ENCODE measurements around the gene SLC10A3. TPM values are rescaled to one million over a fixed set of nuclear protein-coding genes. Genes with fewer than 3 reads are reported as not detected.
A peak's percentile ranks its signal among the peaks of the same experiment; 100 is the strongest.

The SLC10A3 gene
- total and polyA plus RNA-seq, 2 experiments from 2014 or later = 29.9 to 31.1 TPM

DNA sequence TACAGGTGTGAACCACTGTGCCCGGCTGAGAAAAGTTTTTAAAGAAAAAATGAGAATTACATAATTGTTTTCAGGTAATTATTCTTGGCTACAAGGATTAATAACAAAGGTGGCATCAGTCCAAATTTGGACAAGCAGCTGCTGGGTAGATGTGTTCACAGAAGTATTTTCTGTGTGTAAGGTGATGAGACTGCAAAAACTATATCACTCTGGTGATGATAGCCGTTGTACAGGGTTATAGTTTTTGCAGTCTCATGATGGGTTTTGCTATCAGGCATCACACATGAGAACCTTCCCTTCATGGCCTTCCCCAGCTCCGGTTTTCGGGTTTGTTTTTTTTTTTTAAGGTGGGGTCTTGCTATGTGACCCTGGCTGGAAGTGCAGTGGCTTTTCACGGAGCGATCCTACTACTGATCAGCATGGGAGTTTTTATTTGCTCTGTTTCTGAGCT, 5.1 kb upstream of the SLC10A3 start:
- Histone ChIP-seq H3K27ac (no peak overlapping the region), H3K27me3 (no peaks in the 10 kb centered on the region), H3K4me3 (no peak overlapping the region), H3K4me1 (ENCODE audit: low read depth) (no peaks in the 10 kb centered on the region), H3K36me3 (no peaks in the 10 kb centered on the region), H3K9me3 (ENCODE audit: low read depth) (no peaks in the 10 kb centered on the region)
- no peak for DNase-seq (ENCODE audit: low read depth in 1 of 2, low spot score in 1 of 2)
- TF ChIP-seq, protein P1, sequence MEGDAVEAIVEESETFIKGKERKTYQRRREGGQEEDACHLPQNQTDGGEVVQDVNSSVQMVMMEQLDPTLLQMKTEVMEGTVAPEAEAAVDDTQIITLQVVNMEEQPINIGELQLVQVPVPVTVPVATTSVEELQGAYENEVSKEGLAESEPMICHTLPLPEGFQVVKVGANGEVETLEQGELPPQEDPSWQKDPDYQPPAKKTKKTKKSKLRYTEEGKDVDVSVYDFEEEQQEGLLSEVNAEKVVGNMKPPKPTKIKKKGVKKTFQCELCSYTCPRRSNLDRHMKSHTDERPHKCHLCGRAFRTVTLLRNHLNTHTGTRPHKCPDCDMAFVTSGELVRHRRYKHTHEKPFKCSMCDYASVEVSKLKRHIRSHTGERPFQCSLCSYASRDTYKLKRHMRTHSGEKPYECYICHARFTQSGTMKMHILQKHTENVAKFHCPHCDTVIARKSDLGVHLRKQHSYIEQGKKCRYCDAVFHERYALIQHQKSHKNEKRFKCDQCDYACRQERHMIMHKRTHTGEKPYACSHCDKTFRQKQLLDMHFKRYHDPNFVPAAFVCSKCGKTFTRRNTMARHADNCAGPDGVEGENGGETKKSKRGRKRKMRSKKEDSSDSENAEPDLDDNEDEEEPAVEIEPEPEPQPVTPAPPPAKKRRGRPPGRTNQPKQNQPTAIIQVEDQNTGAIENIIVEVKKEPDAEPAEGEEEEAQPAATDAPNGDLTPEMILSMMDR (IDR thresholded peaks at IDR 0.05; ENCODE audit: low read depth, low read length) = no peak

DNA sequence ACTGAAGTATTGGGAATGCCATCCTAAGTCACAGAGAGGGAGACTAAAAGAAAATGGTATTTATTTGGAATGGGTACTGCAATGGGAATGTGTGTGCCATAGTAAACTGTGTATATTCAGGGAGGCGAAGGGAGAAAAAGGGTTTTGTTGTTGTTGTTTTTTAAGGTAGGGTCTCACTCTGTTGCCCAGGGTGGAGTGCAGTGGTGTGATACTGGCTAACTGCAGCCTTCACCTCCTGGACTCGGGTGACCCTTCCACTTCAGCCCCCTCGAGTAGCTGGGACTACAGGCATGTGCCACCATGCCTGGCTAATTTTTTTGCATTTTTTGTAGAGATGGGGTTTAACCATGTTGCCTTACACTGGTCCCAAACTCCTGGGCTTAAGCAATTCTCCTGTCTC, 4.3 kb upstream of the SLC10A3 start:
- H3K4me1 ChIP-seq (ENCODE audit: low read depth) = no peaks in the 10 kb centered on the region
- no peak overlapping the region for H3K27ac ChIP-seq
- TF ChIP-seq, protein P1 (IDR thresholded peaks at IDR 0.05; ENCODE audit: low read depth, low read length) = no peak
- no peaks in the 10 kb centered on the region for H3K27me3 ChIP-seq
- H3K9me3 ChIP-seq (ENCODE audit: low read depth) = no peaks in the 10 kb centered on the region
- H3K4me3 ChIP-seq = no peak overlapping the region
- no peaks in the 10 kb centered on the region for H3K36me3 ChIP-seq
- no peak for DNase-seq (ENCODE audit: low read depth in 1 of 2, low spot score in 1 of 2)

DNA sequence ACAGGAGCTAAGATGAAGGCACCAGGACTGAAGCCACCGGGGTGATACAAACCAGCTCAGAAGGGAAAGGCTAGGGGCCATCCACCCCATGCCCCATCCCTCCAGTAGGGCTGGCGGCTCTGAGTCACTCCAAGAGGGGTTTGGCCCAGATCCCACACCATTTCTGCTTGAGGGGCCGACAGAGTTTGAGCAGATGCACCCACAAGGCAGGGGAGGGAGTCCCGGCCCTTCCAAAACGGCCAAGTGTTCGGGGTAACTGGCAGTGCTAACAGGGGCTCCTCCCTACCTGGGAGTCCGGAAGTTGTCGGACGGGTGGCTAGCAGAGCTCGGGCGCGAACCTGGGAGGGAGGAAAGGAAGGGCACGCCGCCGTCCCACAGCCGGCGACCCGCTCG, 412 bp downstream of the SLC10A3 start:
- DNase-seq (ENCODE audit: low read depth in 1 of 2, low spot score in 1 of 2) = peak in 1 of 2 donors; percentile 61
- TF ChIP-seq, protein P1 (IDR thresholded peaks at IDR 0.05; ENCODE audit: low read depth, low read length) = no peak
- Histone ChIP-seq H3K27me3 (no peaks in the 10 kb centered on the region), H3K9me3 (ENCODE audit: low read depth) (no peaks in the 10 kb centered on the region), H3K27ac (peak overlapping the region; percentile 91), H3K36me3 (no peaks in the 10 kb centered on the region), H3K4me1 (ENCODE audit: low read depth) (peaks cover 2% of the 10 kb centered on the region), H3K4me3 (peak overlapping the region; percentile 55)

DNA sequence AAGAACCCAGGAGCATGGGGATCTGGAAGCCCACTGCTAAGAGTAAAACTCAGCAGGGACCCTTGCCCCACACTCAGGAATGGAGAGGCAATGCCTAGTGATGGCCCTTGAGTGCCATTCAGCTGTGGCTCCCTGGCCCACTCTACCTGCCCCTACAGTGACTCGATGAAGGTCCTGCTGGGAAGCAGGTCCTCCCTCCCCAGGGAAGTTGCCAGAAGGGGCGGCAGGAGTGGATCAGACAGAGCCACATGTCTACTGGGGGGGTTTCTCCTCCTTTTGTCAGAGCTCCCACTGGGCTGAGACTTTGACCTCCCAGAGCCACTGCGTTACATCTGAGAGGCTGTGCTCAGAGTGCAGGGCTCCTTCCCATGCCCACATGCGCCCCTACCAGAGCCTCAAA, 1.2 kb downstream of the SLC10A3 start:
- Histone ChIP-seq H3K36me3 (no peaks in the 10 kb centered on the region), H3K27me3 (no peaks in the 10 kb centered on the region), H3K9me3 (ENCODE audit: low read depth) (no peaks in the 10 kb centered on the region), H3K4me1 (ENCODE audit: low read depth) (peaks cover 2% of the 10 kb centered on the region), H3K4me3 (no peak overlapping the region), H3K27ac (no peak overlapping the region)
- DNase-seq (ENCODE audit: low read depth in 1 of 2, low spot score in 1 of 2) = no peak
- TF ChIP-seq, protein P1 (IDR thresholded peaks at IDR 0.05; ENCODE audit: low read depth, low read length) = no peak

DNA sequence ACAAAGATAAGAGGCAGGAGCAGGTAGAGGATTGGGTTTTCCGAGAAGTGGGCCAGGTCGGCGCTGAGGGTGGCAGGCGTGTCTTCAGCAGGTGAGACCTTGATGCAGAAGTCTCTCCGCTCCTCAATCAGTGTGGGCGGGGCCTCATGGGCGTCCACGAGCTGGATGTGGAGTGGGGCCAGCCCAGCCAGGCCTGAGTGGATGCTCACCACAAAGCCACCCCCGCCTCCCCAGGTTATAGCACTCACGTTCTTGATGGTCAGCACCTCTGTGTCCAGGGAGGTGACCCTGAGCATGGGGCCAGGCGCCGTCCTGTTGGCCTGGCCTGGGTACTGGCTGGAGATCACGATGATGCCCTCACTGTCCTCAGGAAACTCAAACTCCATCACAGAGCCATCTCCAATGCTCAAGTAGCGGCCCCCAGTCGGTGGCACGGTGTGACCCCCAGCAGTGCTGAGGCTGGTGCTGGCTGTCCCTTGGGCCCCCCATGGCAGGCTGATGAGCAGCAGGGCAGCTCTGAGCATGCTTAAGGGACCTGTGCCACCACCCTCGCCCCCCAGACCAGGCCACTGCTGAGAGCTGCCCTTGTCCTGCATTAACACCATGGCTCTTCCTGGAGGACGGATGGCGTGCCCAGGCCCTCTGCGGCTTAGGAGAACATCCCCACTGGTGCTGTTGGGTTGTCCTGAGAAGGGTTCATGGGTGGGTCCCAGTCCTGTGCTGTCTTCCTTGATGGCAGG, 1.9 kb downstream of the SLC10A3 start:
- Histone ChIP-seq H3K4me1 (ENCODE audit: low read depth) (peaks cover 2% of the 10 kb centered on the region), H3K27ac (no peak overlapping the region), H3K9me3 (ENCODE audit: low read depth) (no peaks in the 10 kb centered on the region), H3K27me3 (no peaks in the 10 kb centered on the region), H3K4me3 (no peak overlapping the region), H3K36me3 (no peaks in the 10 kb centered on the region)
- TF ChIP-seq, protein P1 (IDR thresholded peaks at IDR 0.05; ENCODE audit: low read depth, low read length) = no peak
- no peak for DNase-seq (ENCODE audit: low read depth in 1 of 2, low spot score in 1 of 2)

Data from cardiac muscle cell (in vitro differentiated cells and primary cell).